ENCODE results near the gene DNAJB1. TPM values are rescaled to one million over a fixed set of nuclear protein-coding genes. Genes with fewer than 3 reads are reported as not detected.

Gene DNAJB1
- total and polyA plus RNA-seq, 10 of the 15 experiments (the other 5 are each of a cell fraction or from before 2014, with no cell fraction given) = 4.8 to 65.8 (median 34.9) TPM

- TF ChIP-seq, protein P1, sequence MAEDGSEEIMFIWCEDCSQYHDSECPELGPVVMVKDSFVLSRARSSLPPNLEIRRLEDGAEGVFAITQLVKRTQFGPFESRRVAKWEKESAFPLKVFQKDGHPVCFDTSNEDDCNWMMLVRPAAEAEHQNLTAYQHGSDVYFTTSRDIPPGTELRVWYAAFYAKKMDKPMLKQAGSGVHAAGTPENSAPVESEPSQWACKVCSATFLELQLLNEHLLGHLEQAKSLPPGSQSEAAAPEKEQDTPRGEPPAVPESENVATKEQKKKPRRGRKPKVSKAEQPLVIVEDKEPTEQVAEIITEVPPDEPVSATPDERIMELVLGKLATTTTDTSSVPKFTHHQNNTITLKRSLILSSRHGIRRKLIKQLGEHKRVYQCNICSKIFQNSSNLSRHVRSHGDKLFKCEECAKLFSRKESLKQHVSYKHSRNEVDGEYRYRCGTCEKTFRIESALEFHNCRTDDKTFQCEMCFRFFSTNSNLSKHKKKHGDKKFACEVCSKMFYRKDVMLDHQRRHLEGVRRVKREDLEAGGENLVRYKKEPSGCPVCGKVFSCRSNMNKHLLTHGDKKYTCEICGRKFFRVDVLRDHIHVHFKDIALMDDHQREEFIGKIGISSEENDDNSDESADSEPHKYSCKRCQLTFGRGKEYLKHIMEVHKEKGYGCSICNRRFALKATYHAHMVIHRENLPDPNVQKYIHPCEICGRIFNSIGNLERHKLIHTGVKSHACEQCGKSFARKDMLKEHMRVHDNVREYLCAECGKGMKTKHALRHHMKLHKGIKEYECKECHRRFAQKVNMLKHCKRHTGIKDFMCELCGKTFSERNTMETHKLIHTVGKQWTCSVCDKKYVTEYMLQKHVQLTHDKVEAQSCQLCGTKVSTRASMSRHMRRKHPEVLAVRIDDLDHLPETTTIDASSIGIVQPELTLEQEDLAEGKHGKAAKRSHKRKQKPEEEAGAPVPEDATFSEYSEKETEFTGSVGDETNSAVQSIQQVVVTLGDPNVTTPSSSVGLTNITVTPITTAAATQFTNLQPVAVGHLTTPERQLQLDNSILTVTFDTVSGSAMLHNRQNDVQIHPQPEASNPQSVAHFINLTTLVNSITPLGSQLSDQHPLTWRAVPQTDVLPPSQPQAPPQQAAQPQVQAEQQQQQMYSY (CRISPR knock-in tag; IDR thresholded peaks at IDR 0.05) = no peak
- TF ChIP-seq, protein P2, sequence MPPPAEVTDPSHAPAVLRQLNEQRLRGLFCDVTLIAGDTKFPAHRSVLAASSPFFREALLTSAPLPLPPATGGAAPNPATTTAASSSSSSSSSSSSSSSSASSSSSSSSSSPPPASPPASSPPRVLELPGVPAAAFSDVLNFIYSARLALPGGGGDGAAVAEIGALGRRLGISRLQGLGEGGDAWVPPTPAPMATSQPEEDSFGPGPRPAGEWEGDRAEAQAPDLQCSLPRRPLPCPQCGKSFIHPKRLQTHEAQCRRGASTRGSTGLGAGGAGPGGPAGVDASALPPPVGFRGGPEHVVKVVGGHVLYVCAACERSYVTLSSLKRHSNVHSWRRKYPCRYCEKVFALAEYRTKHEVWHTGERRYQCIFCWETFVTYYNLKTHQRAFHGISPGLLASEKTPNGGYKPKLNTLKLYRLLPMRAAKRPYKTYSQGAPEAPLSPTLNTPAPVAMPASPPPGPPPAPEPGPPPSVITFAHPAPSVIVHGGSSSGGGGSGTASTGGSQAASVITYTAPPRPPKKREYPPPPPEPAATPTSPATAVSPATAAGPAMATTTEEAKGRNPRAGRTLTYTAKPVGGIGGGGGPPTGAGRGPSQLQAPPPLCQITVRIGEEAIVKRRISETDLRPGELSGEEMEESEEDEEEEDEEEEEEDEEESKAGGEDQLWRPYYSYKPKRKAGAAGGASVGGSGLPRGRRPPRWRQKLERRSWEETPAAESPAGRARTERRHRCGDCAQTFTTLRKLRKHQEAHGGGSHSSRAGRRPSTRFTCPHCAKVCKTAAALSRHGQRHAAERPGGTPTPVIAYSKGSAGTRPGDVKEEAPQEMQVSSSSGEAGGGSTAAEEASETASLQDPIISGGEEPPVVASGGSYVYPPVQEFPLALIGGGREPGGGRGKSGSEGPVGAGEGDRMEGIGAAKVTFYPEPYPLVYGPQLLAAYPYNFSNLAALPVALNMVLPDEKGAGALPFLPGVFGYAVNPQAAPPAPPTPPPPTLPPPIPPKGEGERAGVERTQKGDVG (CRISPR knock-in tag; IDR thresholded peaks at IDR 0.05) = no peak
- TF ChIP-seq JUNB (IDR thresholded peaks at IDR 0.05) = no peak
- no peak for TF ChIP-seq MYB (IDR thresholded peaks at IDR 0.05; ENCODE audit: borderline replicate concordance, low read depth, low read length)
- no peak for TF ChIP-seq SREBF2 (IDR thresholded peaks at IDR 0.05; ENCODE audit: low read length)
- 0 out of 2 replicates have a peak, but pooled peaks have one; percentile 17 for TF ChIP-seq DPF2 (IDR thresholded peaks at IDR 0.05)
- no peak for TF ChIP-seq CEBPB (IDR thresholded peaks at IDR 0.05; ENCODE audit: borderline replicate concordance in 1 of 2, low read depth in 2 of 2, low read length in 2 of 2)
- no peak for TF ChIP-seq MEF2B (IDR thresholded peaks at IDR 0.05; ENCODE audit: partially characterized antibody, poor library complexity, severe bottlenecking)
- TF ChIP-seq ASH2L (IDR thresholded peaks at IDR 0.05; ENCODE audit: borderline replicate concordance, low read depth) = no peak
- TF ChIP-seq TCF3 (IDR thresholded peaks at IDR 0.05; ENCODE audit: borderline replicate concordance, insufficient read depth, low read depth, low read length) = no peak
- TF ChIP-seq IRF4 (IDR thresholded peaks at IDR 0.05; ENCODE audit: low read depth, low read length) = no peak
- 0 out of 2 replicates have a peak, but pooled peaks have one; percentile 29 for TF ChIP-seq HDGF (IDR thresholded peaks at IDR 0.05)
- peak; percentile 46 for TF ChIP-seq EED (IDR thresholded peaks at IDR 0.05; ENCODE audit: low read depth)
- TF ChIP-seq, protein P3, sequence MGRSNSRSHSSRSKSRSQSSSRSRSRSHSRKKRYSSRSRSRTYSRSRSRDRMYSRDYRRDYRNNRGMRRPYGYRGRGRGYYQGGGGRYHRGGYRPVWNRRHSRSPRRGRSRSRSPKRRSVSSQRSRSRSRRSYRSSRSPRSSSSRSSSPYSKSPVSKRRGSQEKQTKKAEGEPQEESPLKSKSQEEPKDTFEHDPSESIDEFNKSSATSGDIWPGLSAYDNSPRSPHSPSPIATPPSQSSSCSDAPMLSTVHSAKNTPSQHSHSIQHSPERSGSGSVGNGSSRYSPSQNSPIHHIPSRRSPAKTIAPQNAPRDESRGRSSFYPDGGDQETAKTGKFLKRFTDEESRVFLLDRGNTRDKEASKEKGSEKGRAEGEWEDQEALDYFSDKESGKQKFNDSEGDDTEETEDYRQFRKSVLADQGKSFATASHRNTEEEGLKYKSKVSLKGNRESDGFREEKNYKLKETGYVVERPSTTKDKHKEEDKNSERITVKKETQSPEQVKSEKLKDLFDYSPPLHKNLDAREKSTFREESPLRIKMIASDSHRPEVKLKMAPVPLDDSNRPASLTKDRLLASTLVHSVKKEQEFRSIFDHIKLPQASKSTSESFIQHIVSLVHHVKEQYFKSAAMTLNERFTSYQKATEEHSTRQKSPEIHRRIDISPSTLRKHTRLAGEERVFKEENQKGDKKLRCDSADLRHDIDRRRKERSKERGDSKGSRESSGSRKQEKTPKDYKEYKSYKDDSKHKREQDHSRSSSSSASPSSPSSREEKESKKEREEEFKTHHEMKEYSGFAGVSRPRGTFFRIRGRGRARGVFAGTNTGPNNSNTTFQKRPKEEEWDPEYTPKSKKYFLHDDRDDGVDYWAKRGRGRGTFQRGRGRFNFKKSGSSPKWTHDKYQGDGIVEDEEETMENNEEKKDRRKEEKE (IDR thresholded peaks at IDR 0.05) = no peak
- no peak for TF ChIP-seq MEF2A (IDR thresholded peaks at IDR 0.05; ENCODE audit: insufficient read depth, low read depth, low read length)
- no peak for TF ChIP-seq NR2C2 (IDR thresholded peaks at IDR 0.05; ENCODE audit: borderline replicate concordance, control insufficient read depth, insufficient read length, low read depth)
- TF ChIP-seq, protein P4, sequence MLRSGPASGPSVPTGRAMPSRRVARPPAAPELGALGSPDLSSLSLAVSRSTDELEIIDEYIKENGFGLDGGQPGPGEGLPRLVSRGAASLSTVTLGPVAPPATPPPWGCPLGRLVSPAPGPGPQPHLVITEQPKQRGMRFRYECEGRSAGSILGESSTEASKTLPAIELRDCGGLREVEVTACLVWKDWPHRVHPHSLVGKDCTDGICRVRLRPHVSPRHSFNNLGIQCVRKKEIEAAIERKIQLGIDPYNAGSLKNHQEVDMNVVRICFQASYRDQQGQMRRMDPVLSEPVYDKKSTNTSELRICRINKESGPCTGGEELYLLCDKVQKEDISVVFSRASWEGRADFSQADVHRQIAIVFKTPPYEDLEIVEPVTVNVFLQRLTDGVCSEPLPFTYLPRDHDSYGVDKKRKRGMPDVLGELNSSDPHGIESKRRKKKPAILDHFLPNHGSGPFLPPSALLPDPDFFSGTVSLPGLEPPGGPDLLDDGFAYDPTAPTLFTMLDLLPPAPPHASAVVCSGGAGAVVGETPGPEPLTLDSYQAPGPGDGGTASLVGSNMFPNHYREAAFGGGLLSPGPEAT (IDR thresholded peaks at IDR 0.05; ENCODE audit: low read depth) = no peak
- no peak for TF ChIP-seq STAT1 (conservative IDR thresholded peaks at IDR 0.05)
Observed at GRCh38 chr19:14496029-14496833, 22.0 kb downstream of the DNAJB1 start, which contains the start of gene GIPC1 (continued).
